ENCODE results near the gene LAIR2. TPM values are rescaled to one million over a fixed set of nuclear protein-coding genes. Genes with fewer than 3 reads are reported as not detected.
A peak's percentile ranks its signal among the peaks of the same experiment; 100 is the strongest.

Gene LAIR2
- total and polyA plus RNA-seq, 2 experiments from 2014 or later = not detected

DNA sequence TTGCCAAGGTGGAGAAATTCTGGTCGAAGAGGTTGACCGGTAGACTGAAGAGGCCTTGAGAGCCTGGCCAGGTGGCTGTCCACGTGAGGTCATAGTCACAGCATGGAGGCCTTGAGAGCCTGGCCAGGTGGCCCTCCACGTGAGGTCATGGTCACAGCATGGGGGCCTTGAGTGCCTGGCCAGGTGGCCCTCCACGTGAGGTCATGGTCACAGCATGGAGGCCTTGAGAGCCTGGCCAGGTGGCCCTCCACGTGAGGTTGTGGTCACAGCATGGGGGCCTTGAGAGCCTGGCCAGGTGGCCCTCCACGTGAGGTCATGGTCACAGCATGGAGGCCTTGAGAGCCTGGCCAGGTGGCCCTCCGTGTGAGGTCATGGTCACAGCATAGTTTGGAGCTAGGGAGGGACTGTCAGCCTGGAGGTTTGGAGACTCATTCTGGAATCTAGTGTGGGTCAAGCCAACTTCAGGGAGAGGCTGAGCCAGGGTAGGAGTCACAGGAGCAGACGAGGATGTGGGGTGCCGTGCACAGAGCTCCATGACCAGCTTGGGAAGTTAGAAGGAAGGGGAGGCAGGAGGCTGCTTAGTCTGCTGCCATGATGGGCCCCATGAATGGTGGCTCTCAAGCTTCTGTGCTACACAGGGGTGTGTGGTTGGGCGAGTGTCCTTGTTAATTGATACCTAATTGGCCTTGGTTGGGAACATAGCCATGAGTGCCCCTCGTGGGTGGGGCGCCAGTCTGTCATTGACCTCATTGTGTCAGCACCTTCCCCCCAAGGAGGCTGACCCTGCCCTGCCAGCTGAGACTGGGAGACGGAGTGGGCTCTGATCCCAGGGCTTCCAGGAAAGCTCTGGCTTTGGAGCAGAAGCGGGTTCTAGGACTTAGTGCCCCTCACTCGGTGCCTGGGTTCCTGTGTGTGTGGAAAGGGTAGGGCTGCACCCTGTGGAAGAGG, 43.1 kb upstream of the LAIR2 start:
- no peak for DNase-seq (ENCODE audit: low spot score)
- no peaks in the 10 kb centered on the region for H3K79me2 ChIP-seq (replicated peaks; ENCODE audit: insufficient read depth)
- H3K27ac ChIP-seq (ENCODE audit: low read depth) = no peak overlapping the region
- peaks cover 5% of the 10 kb centered on the region; the same call in 1 of the 3 replicates for H3K9me3 Mint-ChIP-seq
- peaks cover 15% of the 10 kb centered on the region; the same call in 2 of the 3 replicates for H3K4me1 Mint-ChIP-seq
- peaks cover 3% of the 10 kb centered on the region; the same call in 1 of the 2 replicates for H3K4me1 ChIP-seq (ENCODE audit: insufficient read depth)
- no peaks in the 10 kb centered on the region for H3K9me2 ChIP-seq (ENCODE audit: insufficient read depth)
- peaks cover 6% of the 10 kb centered on the region; the same call in 1 of the 2 replicates for H4K20me1 ChIP-seq (replicated peaks; ENCODE audit: insufficient read depth)
- H3F3A ChIP-seq (replicated peaks; ENCODE audit: low read depth) = peaks cover 6% of the 10 kb centered on the region; the same call in 1 of the 2 replicates
- no peaks in the 10 kb centered on the region for H3K27me3 ChIP-seq (ENCODE audit: insufficient read depth)
- no peak for ATAC-seq
- H3K4me2 ChIP-seq = no peak overlapping the region
- H2AFZ ChIP-seq = no peak overlapping the region
- H3K4me3 ChIP-seq = no peak overlapping the region
- H3K4me3 Mint-ChIP-seq = peak overlapping the region; percentile 19; the same call in 1 of the 3 replicates
- no peak for TF ChIP-seq POLR2AphosphoS5 (IDR thresholded peaks at IDR 0.05; ENCODE audit: low read depth)
- no peak for TF ChIP-seq ZNF331 (CRISPR knock-in tag; IDR thresholded peaks at IDR 0.05; ENCODE audit: low read depth)
- no peak for TF ChIP-seq EZH2 (IDR thresholded peaks at IDR 0.05; ENCODE audit: low read depth, unreplicated experiment)
- no peak for TF ChIP-seq JUNB (IDR thresholded peaks at IDR 0.05; ENCODE audit: unreplicated experiment)
- TF ChIP-seq CTCF (conservative IDR thresholded peaks at IDR 0.05; ENCODE audit: low read depth in 2 of 2) = no peak
- no peak for TF ChIP-seq STAT1 (IDR thresholded peaks at IDR 0.05; ENCODE audit: unreplicated experiment)
- no peak for TF ChIP-seq ZNF462 (CRISPR knock-in tag; IDR thresholded peaks at IDR 0.05)
- no peak for TF ChIP-seq EZH2phosphoT487 (IDR thresholded peaks at IDR 0.05; ENCODE audit: unreplicated experiment)
- TF ChIP-seq NANOG (IDR thresholded peaks at IDR 0.05; ENCODE audit: borderline replicate concordance) = no peak
- TF ChIP-seq CREB1 (CRISPR knock-in tag; IDR thresholded peaks at IDR 0.05; ENCODE audit: low read depth) = no peak
- TF ChIP-seq ZNF114 (CRISPR knock-in tag; IDR thresholded peaks at IDR 0.05) = no peak
- no peak for TF ChIP-seq ETS1 (IDR thresholded peaks at IDR 0.05)
- TF ChIP-seq, protein P1, sequence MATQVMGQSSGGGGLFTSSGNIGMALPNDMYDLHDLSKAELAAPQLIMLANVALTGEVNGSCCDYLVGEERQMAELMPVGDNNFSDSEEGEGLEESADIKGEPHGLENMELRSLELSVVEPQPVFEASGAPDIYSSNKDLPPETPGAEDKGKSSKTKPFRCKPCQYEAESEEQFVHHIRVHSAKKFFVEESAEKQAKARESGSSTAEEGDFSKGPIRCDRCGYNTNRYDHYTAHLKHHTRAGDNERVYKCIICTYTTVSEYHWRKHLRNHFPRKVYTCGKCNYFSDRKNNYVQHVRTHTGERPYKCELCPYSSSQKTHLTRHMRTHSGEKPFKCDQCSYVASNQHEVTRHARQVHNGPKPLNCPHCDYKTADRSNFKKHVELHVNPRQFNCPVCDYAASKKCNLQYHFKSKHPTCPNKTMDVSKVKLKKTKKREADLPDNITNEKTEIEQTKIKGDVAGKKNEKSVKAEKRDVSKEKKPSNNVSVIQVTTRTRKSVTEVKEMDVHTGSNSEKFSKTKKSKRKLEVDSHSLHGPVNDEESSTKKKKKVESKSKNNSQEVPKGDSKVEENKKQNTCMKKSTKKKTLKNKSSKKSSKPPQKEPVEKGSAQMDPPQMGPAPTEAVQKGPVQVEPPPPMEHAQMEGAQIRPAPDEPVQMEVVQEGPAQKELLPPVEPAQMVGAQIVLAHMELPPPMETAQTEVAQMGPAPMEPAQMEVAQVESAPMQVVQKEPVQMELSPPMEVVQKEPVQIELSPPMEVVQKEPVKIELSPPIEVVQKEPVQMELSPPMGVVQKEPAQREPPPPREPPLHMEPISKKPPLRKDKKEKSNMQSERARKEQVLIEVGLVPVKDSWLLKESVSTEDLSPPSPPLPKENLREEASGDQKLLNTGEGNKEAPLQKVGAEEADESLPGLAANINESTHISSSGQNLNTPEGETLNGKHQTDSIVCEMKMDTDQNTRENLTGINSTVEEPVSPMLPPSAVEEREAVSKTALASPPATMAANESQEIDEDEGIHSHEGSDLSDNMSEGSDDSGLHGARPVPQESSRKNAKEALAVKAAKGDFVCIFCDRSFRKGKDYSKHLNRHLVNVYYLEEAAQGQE (IDR thresholded peaks at IDR 0.05; ENCODE audit: unreplicated experiment) = no peak
- peaks cover 62% of the 10 kb centered on the region for H3K36me3 Mint-ChIP-seq (ENCODE audit: low read depth)
- H3K27ac Mint-ChIP-seq = peak overlapping the region; percentile 71; the same call in 1 of the 2 replicates
- H3K36me3 ChIP-seq (ENCODE audit: insufficient read depth) = peaks cover 17% of the 10 kb centered on the region
- H3K27me3 Mint-ChIP-seq (ENCODE audit: insufficient read depth, low read depth, poor library complexity) = peaks cover 22% of the 10 kb centered on the region
